ENCODE measurements around the gene GALNT6. TPM values are rescaled to one million over a fixed set of nuclear protein-coding genes. Genes with fewer than 3 reads are reported as not detected.
"Not testable (repeated sequence)": the region's sequence is repeated elsewhere in the genome, so short reads cannot be mapped to it uniquely, and the experiment has no call there.

Gene GALNT6
- total RNA-seq, 1 donor = 11.3 TPM

- no peaks in the 10 kb centered on the region for H3K27me3 ChIP-seq (ENCODE audit: insufficient read depth, low read length)
- H3K4me1 ChIP-seq (ENCODE audit: insufficient read depth, low read length) = peaks cover 86% of the 10 kb centered on the region
- no peaks in the 10 kb centered on the region for H3K9me3 ChIP-seq (ENCODE audit: low read depth, low read length)
- peak overlapping the region; percentile 1 for H3K4me3 ChIP-seq (ENCODE audit: low read length)
Observed at GRCh38 chr12:51318846-51319599, 72.2 kb downstream of the GALNT6 start.

- H3K4me3 ChIP-seq (ENCODE audit: low read length); H3K9me3 ChIP-seq (ENCODE audit: low read depth, low read length); H3K27me3 ChIP-seq (ENCODE audit: insufficient read depth, low read length): not testable (repeated sequence)
- peaks cover 86% of the 10 kb centered on the region for H3K4me1 ChIP-seq (ENCODE audit: insufficient read depth, low read length)
Observed at GRCh38 chr12:51318057-51318806, 73.0 kb downstream of the GALNT6 start.

DNA sequence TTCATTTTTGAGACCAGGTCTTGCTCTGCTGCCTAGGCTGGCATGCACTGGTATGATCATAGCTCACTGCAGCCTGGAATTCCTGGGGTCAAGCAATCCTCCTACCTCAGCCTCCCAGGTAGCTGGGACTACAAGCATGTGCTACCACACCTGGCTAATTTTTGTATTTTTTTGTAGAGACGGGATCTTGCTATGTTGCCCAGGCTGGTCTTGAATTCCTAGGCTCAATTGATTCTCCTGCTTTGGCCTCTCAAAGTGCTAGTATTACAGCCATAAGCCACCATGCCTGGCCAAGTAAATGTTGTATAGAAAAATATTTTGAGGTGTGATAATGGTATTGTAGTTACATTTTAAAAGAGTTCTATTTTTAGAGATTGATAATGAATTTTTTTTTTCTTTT, 79.8 kb downstream of the GALNT6 start:
- Histone ChIP-seq H3K9me3 (ENCODE audit: low read depth, low read length) (no peaks in the 10 kb centered on the region), H3K27me3 (ENCODE audit: insufficient read depth, low read length) (no peaks in the 10 kb centered on the region), H3K4me1 (ENCODE audit: insufficient read depth, low read length) (peaks cover 48% of the 10 kb centered on the region), H3K4me3 (ENCODE audit: low read length) (no peak overlapping the region)

GRCh38 chr12:51307655-51308593, 83.3 kb downstream of the GALNT6 start:
- Histone ChIP-seq H3K27me3 (ENCODE audit: insufficient read depth, low read length) (no peaks in the 10 kb centered on the region), H3K4me3 (ENCODE audit: low read length) (no peak overlapping the region), H3K4me1 (ENCODE audit: insufficient read depth, low read length) (peaks cover 34% of the 10 kb centered on the region), H3K9me3 (ENCODE audit: low read depth, low read length) (no peaks in the 10 kb centered on the region)

DNA sequence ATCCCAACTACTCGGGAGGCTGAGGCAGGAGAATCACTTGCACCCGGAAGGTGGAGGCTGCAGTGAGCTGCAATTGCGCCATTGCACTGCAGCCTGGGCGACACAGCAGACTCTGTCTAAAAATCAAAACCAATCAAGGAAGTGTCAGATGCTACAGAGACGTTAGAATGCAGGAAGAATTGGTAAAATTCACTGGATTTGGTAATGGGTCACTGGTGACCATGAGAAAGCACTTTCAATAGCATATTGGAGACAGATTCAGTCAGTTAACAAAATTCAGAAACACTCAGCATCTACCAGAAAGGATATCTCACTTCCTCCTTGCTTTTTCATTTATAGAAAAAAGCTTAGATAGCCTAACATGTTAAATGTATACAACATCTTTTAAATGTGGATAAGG, 84.7 kb downstream of the GALNT6 start:
- H3K9me3 ChIP-seq (ENCODE audit: low read depth, low read length) = no peaks in the 10 kb centered on the region
- peaks cover 29% of the 10 kb centered on the region for H3K4me1 ChIP-seq (ENCODE audit: insufficient read depth, low read length)
- no peaks in the 10 kb centered on the region for H3K27me3 ChIP-seq (ENCODE audit: insufficient read depth, low read length)
- no peak overlapping the region for H3K4me3 ChIP-seq (ENCODE audit: low read length)

Other genes starting within 250 kb of the GALNT6 start
- gene TFCP2, start 218.3 kb downstream of the GALNT6 start, total RNA-seq = 3.9 TPM
- gene POU6F1, start 173.3 kb downstream of the GALNT6 start, total RNA-seq = 5.5 TPM
- 779 TPM for gene DAZAP2, start 152.6 kb downstream of the GALNT6 start, total RNA-seq
- 3.0 TPM for gene SMAGP, start 121.0 kb downstream of the GALNT6 start, total RNA-seq
- gene BIN2, start 67.2 kb downstream of the GALNT6 start, total RNA-seq = 211 TPM
- not detected for gene CELA1, start 44.7 kb downstream of the GALNT6 start, total RNA-seq
- 3.3 TPM for gene SLC4A8, start 33.4 kb upstream of the GALNT6 start, total RNA-seq
- gene SCN8A, start 199.8 kb upstream of the GALNT6 start, total RNA-seq = 0.21 TPM